A673 (cell line): Measurements from ENCODE around the gene WFS1.

Experiments
- CTCF ChIP-seq: fragments of 300-800, 200-600 bp; sonication (generic); conservative IDR thresholded peaks from 2 replicates; pipeline ENCODE4 v1.5.1; 2017; ENCODE audit warnings: low read depth, mild to moderate bottlenecking, antibody characterized with exemption, low read length, moderate library complexity, mixed read lengths
- EZH2 ChIP-seq: fragments of 200-600 bp; sonication (generic); IDR thresholded peaks from 2 replicates; pipeline ENCODE4 v1.6.1; 2017; ENCODE audit warnings: borderline replicate concordance, low read depth, mild to moderate bottlenecking, mixed read lengths, antibody characterized with exemption, low read length; ENCODE audit not compliant: poor library complexity, severe bottlenecking

DNA sequence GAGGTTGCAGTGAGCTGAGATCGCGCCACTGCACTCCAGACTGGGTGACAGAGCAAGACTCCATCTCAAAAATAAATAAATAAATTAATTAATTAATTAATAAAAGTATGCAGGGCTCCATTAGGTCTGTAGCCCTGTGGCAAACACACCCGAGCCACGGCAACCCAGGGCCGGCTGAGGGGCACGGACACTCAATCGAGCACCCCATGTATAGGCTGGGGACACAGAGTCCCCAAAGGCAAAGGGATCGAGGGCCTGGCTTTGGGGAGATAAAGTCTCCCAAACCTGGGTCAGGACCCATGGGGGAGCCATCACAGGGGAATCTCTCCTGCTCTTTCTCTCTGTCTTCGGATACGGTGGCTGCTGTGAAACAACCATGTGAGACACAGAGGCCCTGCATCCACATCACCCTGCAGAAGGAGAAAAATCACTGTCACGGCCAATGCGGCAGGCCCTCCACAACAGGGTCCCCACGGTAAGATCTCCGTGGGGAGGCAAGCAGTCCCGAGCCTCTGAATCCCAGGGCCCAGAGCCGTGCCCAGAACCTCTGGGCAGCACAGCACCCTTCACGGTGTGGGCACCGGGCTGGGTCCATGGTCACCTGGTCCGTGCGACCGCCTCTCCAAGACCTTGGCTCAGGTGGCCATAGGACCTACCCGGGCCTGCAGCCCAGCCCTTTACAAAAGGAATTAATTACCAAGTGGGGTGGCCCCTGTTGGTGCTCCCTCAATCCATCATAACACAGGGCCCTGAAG is 81.8 kb downstream of the WFS1 start:
- TF ChIP-seq CTCF (no peak), EZH2 (no peak)
